ENCODE data around the gene ADAM11.

- TF ChIP-seq CTCF (conservative IDR thresholded peaks at IDR 0.05; ENCODE audit: low read depth, low read length) (no peak), USF2 (IDR thresholded peaks at IDR 0.05; ENCODE audit: low read depth, low read length) (no peak), POLR2A (IDR thresholded peaks at IDR 0.05; ENCODE audit: low read depth, low read length) (no peak), MXI1 (IDR thresholded peaks at IDR 0.05; ENCODE audit: borderline replicate concordance, low read depth, low read length) (no peak), RFX5 (IDR thresholded peaks at IDR 0.05; ENCODE audit: low read depth, low read length) (no peak), RCOR1 (IDR thresholded peaks at IDR 0.05; ENCODE audit: insufficient replicate concordance, low read length) (no peak), BHLHE40 (IDR thresholded peaks at IDR 0.05; ENCODE audit: low read depth, low read length) (no peak), RAD21 (IDR thresholded peaks at IDR 0.05; ENCODE audit: low read length) (no peak), MAFK (IDR thresholded peaks at IDR 0.05; ENCODE audit: low read depth, low read length) (no peak)
- TF ChIP-seq, protein P1, sequence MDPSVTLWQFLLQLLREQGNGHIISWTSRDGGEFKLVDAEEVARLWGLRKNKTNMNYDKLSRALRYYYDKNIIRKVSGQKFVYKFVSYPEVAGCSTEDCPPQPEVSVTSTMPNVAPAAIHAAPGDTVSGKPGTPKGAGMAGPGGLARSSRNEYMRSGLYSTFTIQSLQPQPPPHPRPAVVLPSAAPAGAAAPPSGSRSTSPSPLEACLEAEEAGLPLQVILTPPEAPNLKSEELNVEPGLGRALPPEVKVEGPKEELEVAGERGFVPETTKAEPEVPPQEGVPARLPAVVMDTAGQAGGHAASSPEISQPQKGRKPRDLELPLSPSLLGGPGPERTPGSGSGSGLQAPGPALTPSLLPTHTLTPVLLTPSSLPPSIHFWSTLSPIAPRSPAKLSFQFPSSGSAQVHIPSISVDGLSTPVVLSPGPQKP (IDR thresholded peaks at IDR 0.05; ENCODE audit: borderline replicate concordance, low read depth, low read length) = no peak
Measured at GRCh38 chr17:44745301-44745700, 13.5 kb upstream of the ADAM11 start.

Measured in IMR-90 (cell line).